DND-41 (cell line): Measurements from ENCODE around the gene ZNF428.
"Not testable (repeated sequence)": the region's sequence is repeated elsewhere in the genome, so short reads cannot be mapped to it uniquely, and the experiment has no call there.

Experiments used
- ATAC-seq: fragments of 200-7000 bp; cut with Tn5 transposase; 3 replicates; pipeline ENCODE4 v1.9.1; 2021; ENCODE audit warnings: low read depth; ENCODE audit not compliant: insufficient read depth
- DNase-seq: peaks from one replicate; pipeline ENCODE4 v3.0.0-alpha.2; 2020
- H2AFZ ChIP-seq: 2 replicates; pipeline ENCODE4 v1.6.0; 2012; ENCODE audit warnings: low read depth, low read length
- H3K27ac ChIP-seq: 2 replicates; pipeline ENCODE4 v1.5.1; 2012; ENCODE audit warnings: low read length, inconsistent platforms
- H3K27me3 ChIP-seq: fragments of 200-600 bp; sonication (generic); 2 replicates; pipeline ENCODE4 v1.6.0; 2012; ENCODE audit warnings: low read length, mild to moderate bottlenecking, inconsistent platforms; ENCODE audit not compliant: insufficient read depth, poor library complexity
- H3K36me3 ChIP-seq: 2 replicates; pipeline ENCODE4 v1.5.1; 2012; ENCODE audit warnings: low read length, inconsistent platforms; ENCODE audit not compliant: insufficient read depth
- H3K4me1 ChIP-seq: 2 replicates; pipeline ENCODE4 v1.5.1; 2012; ENCODE audit warnings: mild to moderate bottlenecking, low read length; ENCODE audit not compliant: insufficient read depth
- H3K4me2 ChIP-seq: 2 replicates; pipeline ENCODE4 v1.6.0; 2012; ENCODE audit warnings: mild to moderate bottlenecking, moderate library complexity, low read length, inconsistent platforms; ENCODE audit not compliant: insufficient read depth
- H3K4me3 ChIP-seq, 2 experiments: fragments of 200-600 bp in 1 of 2; shearing (Covaris generic) in 1 of 2; 2 replicates each; pipeline ENCODE4 v1.5.1; 2012 to 2016; ENCODE audit warnings: inconsistent platforms in 2 of 2, low read length in 2 of 2, mild to moderate bottlenecking in 2 of 2, low read depth in 1 of 2, moderate library complexity in 1 of 2
- H3K79me2 ChIP-seq: 2 replicates; pipeline ENCODE4 v1.6.0; 2012; ENCODE audit warnings: low read length, inconsistent platforms; ENCODE audit not compliant: insufficient read depth
- H3K9ac ChIP-seq: 2 replicates; pipeline ENCODE4 v1.6.0; 2012; ENCODE audit warnings: low read depth, mild to moderate bottlenecking, inconsistent platforms, low read length, moderate library complexity
- H3K9me3 ChIP-seq: 2 replicates; pipeline ENCODE4 v1.5.1; 2012; ENCODE audit warnings: low read length, moderate library complexity, mild to moderate bottlenecking, inconsistent platforms; ENCODE audit not compliant: insufficient read depth, severe bottlenecking
- H4K20me1 ChIP-seq: 2 replicates; pipeline ENCODE4 v1.6.0; 2012; ENCODE audit warnings: low read length; ENCODE audit not compliant: insufficient read depth
- EZH2 ChIP-seq: IDR thresholded peaks from 3 replicates; pipeline ENCODE4 v1.6.1; 2012; ENCODE audit warnings: borderline replicate concordance, low read depth, mild to moderate bottlenecking, moderate library complexity, low read length, inconsistent platforms; ENCODE audit not compliant: severe bottlenecking
- TF ChIP-seq, protein P1 (sequence below): IDR thresholded peaks from 2 replicates; pipeline ENCODE4 v1.5.1; 2012; ENCODE audit warnings: borderline replicate concordance, low read length, moderate library complexity, mild to moderate bottlenecking; ENCODE audit not compliant: poor library complexity, severe bottlenecking; ENCODE audit errors: extremely low read depth

The ZNF428 gene

GRCh38 chr19:43589277-43589676 lies 30.2 kb downstream of the ZNF428 start:
- H3K9ac ChIP-seq, result no peak overlapping the region
- peaks cover 20% of the 10 kb centered on the region; the same call in 1 of the 2 replicates for H4K20me1 ChIP-seq
- H3K4me2 ChIP-seq, result no peak overlapping the region
- H3K9me3 ChIP-seq, result no peaks in the 10 kb centered on the region
- no peak overlapping the region for H2AFZ ChIP-seq
- H3K27me3 ChIP-seq, result no peaks in the 10 kb centered on the region
- ATAC-seq (no peak), DNase-seq (no peak)
- peaks cover 11% of the 10 kb centered on the region for H3K4me1 ChIP-seq
- H3K36me3 ChIP-seq, result peaks cover 36% of the 10 kb centered on the region
- peaks cover 12% of the 10 kb centered on the region; the same call in 1 of the 2 replicates for H3K79me2 ChIP-seq
- no peak overlapping the region for H3K4me3 ChIP-seq
- no peak overlapping the region for H3K27ac ChIP-seq
- TF ChIP-seq, protein P1, sequence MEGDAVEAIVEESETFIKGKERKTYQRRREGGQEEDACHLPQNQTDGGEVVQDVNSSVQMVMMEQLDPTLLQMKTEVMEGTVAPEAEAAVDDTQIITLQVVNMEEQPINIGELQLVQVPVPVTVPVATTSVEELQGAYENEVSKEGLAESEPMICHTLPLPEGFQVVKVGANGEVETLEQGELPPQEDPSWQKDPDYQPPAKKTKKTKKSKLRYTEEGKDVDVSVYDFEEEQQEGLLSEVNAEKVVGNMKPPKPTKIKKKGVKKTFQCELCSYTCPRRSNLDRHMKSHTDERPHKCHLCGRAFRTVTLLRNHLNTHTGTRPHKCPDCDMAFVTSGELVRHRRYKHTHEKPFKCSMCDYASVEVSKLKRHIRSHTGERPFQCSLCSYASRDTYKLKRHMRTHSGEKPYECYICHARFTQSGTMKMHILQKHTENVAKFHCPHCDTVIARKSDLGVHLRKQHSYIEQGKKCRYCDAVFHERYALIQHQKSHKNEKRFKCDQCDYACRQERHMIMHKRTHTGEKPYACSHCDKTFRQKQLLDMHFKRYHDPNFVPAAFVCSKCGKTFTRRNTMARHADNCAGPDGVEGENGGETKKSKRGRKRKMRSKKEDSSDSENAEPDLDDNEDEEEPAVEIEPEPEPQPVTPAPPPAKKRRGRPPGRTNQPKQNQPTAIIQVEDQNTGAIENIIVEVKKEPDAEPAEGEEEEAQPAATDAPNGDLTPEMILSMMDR, result no peak
- TF ChIP-seq EZH2, result no peak

GRCh38 chr19:43587029-43587428 lies 32.4 kb downstream of the ZNF428 start:
- H3K36me3 ChIP-seq, result peaks cover 14% of the 10 kb centered on the region
- H3K27me3 ChIP-seq, H3K9me3 ChIP-seq, H3K79me2 ChIP-seq, H3K4me1 ChIP-seq, H3K4me2 ChIP-seq, H3K27ac ChIP-seq, DNase-seq, H2AFZ ChIP-seq, H3K9ac ChIP-seq, ATAC-seq, H3K4me3 ChIP-seq: not testable (repeated sequence)
- H4K20me1 ChIP-seq, result 0 out of 2 replicates have a peak, but pooled peaks cover 13% of the 10 kb centered on the region

DNA sequence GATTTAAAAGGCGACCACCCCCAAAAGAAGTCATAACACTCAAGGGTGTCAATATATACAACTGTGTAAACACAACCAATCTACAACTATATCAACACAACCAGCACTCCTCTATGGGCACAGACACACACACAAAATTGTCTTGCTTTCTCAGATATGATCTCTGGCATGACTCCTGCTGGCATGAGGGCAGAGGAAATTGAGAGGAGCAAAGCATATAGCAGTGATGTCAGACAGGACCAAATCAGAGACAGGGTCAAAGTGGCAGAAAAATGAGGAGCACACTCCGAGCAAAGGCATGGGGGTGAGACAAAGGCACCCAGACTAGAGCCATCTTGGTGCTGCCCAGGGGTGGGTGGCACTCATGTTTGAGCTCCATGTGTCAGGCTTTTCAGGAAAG lies 33.1 kb downstream of the ZNF428 start:
- ATAC-seq, result no peak
- 0 out of 2 replicates have a peak, but pooled peaks cover 12% of the 10 kb centered on the region for H4K20me1 ChIP-seq
- H3K4me2 ChIP-seq, result no peak overlapping the region

DNA sequence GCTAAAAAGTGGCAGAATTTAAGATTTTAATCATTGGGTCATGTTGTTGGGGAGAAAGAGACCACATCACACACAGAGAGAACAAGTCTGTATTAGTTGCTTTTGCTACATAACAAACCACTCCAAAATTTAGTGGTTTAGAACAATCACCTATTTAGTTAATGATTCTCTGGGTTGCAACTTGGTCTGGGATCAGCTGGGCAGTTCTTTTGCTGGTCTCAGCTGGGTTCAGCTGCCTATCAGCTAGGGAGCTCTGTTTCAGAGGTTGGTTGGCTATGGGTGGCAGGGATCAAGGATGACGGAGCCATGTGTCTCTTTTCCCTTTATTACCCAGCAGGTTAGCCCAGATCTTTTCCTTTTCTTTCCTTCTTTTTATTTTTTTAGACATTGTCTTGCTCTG lies 34.9 kb downstream of the ZNF428 start:
- Histone ChIP-seq H2AFZ (peak overlapping the region; percentile 19; the same call in 1 of the 2 replicates), H3K9me3 (no peaks in the 10 kb centered on the region), H4K20me1 (no peaks in the 10 kb centered on the region), H3K4me2 (no peak overlapping the region), H3K4me1 (peaks cover 27% of the 10 kb centered on the region), H3K36me3 (peaks cover 9% of the 10 kb centered on the region; the same call in 1 of the 2 replicates), H3K27ac (0 out of 2 replicates have a peak overlapping the region, but pooled peaks have one; percentile 2), H3K9ac (no peak overlapping the region), H3K4me3 (no peak overlapping the region), H3K27me3 (no peaks in the 10 kb centered on the region), H3K79me2 (peaks cover 7% of the 10 kb centered on the region; the same call in 1 of the 2 replicates)
- ATAC-seq (no peak), DNase-seq (no peak)
- TF ChIP-seq EZH2, result no peak
- TF ChIP-seq, protein P1, result no peak

More for the DNA sequence above, 33.1 kb downstream of the ZNF428 start:
- H3K4me1 ChIP-seq, result peaks cover 11% of the 10 kb centered on the region
- H3K27me3 ChIP-seq, result no peaks in the 10 kb centered on the region
- no peak overlapping the region for H2AFZ ChIP-seq
- H3K9me3 ChIP-seq, result no peaks in the 10 kb centered on the region
- TF ChIP-seq EZH2, result no peak
- TF ChIP-seq, protein P1, result no peak
- H3K4me3 ChIP-seq, result no peak overlapping the region
- no peak overlapping the region for H3K27ac ChIP-seq
- no peak overlapping the region for H3K9ac ChIP-seq
- peaks cover 11% of the 10 kb centered on the region; the same call in 1 of the 2 replicates for H3K36me3 ChIP-seq
- no peak for DNase-seq
- no peaks in the 10 kb centered on the region for H3K79me2 ChIP-seq
